Stimulated activated CD4-positive, alpha-beta T cell treated with anti-CD3 and anti-CD28 coated beads, Interleukin-15, amount 100 ng/mL, for 48 hours (primary cell): ENCODE results near the gene CHID1.

Experiments used
- DNase-seq, 2 donors: peaks; one replicate each; pipeline ENCODE4 v3.0.0-alpha.2; 2020; ENCODE audit warnings: low read depth in 2 of 2

Gene CHID1

GRCh38 chr11:888310-889212 is 22.0 kb downstream of the CHID1 start:
- no peak for DNase-seq

DNA sequence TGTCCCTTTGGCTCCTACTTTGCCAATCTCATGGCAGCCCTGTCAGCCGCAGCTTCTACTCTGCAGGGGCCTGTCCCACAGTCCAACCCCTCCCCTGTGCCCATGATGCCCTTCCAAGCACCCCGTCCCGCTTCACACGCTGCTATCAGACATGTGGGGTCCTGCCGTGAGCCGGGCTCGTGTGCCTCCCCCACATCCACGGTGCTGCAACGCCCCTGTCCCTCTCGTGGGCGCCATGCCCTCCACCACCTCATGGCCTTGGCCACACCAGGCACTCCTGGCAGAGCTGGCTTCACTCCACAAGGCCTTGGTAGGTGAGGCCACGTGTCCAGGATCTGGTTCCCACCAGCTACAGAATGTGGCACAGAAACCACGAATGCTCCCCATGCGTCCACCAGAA is 23.0 kb downstream of the CHID1 start:
- no peak for DNase-seq

DNA sequence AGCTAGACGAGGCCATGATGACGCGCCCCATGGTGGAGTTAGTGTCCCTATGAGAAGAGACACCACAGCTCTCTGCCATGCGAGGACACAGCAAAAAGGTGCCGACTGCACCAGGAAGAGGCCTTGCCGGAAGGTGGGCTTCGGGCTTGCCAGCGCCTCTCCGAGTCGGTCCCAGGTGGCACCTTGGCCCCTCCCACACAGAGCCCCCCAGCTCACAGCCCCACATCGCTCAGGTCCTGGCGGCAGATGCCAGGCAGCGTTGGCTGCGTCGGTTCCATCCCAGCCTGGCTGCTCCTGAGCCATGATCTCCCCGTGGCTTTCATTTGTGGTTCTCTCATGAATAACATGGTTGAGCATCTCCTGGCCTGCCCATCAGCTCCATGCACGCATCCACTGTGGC is 24.0 kb downstream of the CHID1 start:
- no peak for DNase-seq

- no peak for DNase-seq
These were observed 26.0 kb downstream of the CHID1 start for GRCh38 chr11:884578-885070.

- no peak for DNase-seq
These were observed 27.1 kb downstream of the CHID1 start for GRCh38 chr11:883527-883926.

GRCh38 chr11:882596-882995 is 28.0 kb downstream of the CHID1 start:
- no peak for DNase-seq

DNA sequence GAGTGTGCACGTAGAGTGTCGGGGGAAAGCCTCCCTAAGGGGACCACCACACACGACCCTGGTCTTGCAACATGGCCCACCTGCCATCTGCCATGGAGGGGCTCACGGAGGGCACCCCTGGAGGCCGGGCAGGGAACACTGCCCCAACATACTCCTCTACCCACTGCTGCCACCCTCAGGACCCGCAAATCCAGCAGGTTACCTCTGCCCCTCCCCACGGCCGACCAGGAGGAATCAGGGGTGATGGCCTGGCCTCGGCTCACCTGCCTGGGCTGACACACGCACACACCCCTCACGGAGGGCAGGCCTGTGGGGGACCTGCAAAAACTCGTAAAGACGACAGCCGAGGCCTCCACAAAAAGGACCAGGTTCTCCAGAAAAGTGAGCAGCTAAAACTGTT is 30.2 kb downstream of the CHID1 start:
- no peak for DNase-seq

DNA sequence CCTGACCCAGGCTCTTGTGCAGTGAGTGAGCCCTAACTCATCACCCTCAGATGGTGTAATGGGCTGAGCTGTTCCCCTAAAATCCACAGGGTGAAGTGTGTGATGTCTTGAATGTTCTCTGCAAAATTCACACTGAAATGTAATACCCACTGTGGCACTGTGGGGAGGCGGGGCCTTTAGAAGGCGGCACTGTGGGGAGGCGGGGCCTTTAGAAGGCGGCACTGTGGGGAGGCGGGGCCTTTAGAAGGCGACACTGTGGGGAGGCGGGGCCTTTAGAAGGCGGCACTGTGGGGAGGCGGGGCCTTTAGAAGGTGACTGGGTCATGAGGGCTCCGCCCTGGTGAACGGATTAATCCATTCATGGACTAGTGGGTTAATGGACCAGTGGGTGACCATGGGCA is 33.0 kb downstream of the CHID1 start:
- DNase-seq: peak; percentile 16 to 19

- no peak for DNase-seq
These were observed 34.1 kb downstream of the CHID1 start for GRCh38 chr11:876545-876944.

DNA sequence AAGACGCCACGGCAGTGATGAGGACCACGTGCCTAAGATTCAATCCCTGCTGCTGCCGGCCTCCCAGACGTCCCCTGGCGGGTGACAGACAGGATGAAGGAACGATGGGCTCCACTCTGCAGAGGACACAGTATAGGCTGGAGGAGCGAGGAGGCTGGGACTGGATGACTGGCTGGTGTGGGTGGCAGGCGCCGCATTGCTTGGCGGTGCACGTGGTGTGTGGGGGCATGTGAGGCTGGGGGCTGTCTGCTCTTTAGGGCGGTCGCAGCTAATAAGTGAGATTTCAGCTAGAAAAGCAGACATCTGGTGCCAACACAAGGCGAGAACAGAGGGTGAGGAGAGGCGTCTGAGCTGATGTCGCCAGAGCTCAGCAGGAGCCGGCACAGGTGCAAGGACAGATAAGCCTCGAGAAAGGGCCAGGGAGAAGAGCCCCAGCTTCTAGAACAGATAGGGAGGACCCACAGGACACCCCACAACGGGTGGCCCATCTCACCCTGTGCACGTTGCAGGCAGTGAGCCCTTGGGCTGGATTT is 34.8 kb downstream of the CHID1 start:
- no peak for DNase-seq

GRCh38 chr11:875203-875602 is 35.4 kb downstream of the CHID1 start:
- DNase-seq: no peak

DNA sequence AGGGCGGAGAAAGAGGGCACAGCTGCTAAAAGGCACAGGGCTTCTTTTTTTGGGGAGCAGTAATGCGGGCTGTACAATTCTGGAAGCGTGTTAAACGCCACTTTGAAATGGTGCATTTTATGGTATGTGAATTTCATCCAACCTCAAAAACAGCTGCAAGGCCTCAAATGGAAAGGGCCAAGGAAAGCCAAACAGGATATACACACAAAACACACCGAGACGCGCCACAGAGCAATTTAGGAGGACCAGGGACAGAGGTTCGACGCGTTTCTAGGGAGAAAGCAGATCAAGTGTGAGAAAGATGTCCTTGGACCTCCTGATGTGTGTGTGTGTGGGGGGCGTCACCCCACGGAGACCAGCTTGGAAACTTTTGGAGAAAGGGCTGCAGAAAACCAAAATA is 36.9 kb downstream of the CHID1 start:
- no peak for DNase-seq

GRCh38 chr11:872799-873198 is 37.8 kb downstream of the CHID1 start:
- DNase-seq: no peak

DNA sequence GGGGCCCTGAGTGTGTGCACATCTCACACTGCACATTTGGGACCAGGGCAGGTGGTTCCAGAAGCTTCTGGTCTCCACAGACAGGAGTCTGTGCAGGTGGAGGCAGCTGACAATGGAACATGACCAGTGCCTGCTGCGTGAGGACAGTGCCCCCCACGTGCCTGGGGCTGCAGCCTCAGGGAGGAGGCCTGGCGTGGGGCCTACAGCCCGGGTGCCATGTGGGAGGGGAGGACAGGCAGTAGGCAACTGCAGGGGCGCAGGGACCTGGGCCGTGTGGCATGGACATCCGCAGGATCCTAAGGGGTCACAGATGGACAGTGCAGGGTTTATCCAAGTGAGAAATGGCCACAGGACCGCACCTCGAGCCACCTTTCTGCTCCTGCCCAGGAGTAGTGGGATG is 39.1 kb downstream of the CHID1 start:
- DNase-seq: no peak

DNA sequence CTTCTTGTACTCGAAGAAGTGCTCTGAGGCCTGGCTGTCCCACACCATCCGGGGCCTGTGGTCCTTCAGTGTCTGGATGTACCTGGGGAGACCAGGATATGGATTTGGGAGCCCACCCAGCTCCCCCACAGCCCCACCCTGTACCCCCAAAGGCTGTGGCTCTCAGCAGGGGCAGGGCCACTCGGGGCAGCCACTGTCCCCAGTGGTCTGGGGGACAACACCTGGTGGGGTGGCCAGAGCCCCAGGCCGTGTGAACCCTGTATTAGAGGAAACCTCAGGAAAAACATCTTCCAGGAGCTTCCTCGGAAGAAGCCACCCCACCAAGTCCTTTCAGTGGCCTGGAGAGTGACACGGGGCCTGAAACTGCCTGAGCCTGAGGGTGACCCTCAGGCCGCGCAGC is 40.2 kb downstream of the CHID1 start:
- DNase-seq: no peak

GRCh38 chr11:870127-870413 is 40.5 kb downstream of the CHID1 start:
- no peak for DNase-seq

- no peak for DNase-seq
These were observed 41.0 kb downstream of the CHID1 start for GRCh38 chr11:869399-870126.

DNA sequence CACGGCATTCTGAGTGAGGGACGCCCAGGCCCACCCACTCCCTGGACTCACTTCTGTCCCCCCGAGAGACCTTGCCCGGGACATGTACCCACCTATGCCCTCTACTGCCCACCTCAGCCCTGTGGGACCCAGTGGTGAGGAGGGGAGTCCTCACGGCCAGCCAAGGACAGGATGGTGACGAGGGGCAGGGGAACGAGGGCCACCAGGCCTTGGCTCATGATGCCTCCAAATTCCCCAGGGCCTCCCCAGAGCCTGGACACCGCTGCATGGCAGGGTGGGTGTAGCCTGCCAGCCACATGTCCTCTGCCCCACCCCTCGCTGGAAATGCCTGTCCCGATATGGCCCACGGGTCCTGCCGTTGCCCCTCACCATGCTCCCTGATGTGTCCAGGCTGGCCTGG is 41.8 kb downstream of the CHID1 start:
- no peak for DNase-seq

DNA sequence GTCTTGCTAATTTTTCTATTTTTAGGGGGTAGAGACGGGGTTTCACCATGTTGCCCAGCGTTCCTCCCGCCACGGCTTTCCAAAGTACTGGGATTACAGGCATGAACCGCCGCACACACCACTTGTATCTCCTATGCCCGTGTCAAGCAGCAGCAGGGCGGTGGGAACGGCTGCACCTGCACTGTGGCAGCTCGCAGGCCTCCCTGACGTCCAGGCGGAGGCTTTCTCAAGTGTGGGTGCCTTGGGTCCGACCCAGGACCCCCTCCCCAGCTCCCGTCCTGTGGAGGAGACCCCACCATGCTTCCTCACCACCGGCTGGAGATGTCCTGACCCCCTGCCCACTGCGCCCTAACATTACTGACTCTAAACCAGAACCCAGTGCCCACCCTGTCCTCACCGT is 42.2 kb downstream of the CHID1 start:
- no peak for DNase-seq

DNA sequence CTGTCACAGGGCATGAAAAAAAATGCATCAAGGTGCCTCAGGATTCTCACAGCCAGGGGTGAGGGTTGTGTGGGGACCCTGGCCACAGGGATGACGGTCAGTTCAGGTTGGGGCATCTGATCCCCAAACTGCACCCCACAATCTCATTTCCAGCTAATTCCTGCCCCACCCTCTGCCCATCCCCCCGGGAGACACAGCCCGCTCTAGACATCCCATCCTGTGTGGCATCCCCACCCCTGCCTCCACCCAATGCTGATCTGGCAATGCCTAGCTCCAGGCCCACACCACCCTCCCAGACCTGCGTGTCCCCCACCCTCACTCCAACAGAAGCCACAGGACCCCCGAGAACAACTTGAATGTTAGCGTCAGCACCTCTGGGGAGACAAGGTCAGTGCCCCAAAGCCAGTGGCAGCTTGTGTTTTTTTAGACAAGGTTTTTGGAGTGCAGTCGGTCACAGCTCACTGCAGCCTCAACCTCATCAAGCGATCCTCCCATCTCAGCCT is 42.7 kb downstream of the CHID1 start:
- no peak for DNase-seq

DNA sequence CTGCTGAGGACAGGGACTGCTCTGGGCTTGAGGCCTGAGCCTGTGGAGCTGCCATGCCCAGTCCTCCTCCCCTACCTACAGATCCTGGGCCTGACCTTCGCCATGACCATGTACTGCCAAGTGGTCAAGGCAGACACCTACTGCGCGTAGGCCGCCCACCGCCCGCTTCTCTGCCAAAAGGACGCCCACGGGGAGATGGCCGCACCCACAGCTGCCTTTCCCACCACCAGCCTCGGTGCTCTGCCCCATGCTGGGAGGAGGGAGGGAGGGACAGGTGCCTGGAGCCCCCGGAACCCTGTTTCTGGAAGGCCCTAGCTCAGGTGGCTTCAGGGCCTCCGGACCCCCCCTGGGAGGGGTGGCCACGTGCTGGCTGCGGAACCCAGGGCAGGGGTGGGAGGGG is 44.1 kb downstream of the CHID1 start:
- no peak for DNase-seq

DNA sequence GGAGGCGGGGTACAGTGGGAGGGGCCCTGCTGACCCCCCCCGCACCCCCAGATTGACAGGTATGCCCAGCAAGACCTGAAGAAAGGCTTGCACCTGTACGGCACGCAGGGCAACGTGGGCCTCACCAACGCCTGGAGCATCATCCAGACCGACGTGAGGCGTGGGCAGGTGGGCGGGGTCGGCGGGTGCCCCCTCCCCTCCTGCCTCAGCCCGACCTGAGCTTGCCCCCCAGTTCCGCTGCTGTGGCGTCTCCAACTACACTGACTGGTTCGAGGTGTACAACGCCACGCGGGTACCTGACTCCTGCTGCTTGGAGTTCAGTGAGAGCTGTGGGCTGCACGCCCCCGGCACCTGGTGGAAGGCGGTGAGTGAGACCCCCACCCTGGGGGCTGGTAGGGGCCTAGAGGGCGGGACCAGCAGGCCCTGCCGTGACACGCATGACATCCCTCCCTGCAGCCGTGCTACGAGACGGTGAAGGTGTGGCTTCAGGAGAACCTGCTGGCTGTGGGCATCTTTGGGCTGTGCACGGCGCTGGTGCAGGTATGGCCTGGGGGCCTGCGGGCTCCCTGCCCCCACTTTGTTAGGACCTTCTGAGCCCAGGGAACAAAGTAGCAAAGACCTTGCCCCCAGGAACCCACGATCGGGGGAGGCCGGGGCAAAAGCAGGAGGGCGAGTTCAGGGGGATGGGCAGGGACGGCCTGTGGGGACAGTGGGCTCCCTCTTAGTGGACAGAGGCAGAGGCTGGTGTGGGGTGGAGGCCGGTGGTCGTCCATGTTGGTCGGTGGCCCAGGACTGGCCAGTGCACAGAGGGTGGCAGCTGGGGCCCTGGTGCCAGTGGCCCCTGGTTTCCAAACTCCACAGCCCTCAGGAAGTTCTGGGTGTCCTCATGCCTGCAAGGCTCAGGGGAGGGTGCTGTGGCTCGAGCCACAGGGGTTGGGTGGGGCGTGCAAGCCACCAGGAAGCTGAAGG is 44.9 kb downstream of the CHID1 start:
- no peak for DNase-seq
